ENCODE data around the gene PPP1R13L. TPM values are rescaled to one million over a fixed set of nuclear protein-coding genes. Genes with fewer than 3 reads are reported as not detected.

PPP1R13L gene, protein sequence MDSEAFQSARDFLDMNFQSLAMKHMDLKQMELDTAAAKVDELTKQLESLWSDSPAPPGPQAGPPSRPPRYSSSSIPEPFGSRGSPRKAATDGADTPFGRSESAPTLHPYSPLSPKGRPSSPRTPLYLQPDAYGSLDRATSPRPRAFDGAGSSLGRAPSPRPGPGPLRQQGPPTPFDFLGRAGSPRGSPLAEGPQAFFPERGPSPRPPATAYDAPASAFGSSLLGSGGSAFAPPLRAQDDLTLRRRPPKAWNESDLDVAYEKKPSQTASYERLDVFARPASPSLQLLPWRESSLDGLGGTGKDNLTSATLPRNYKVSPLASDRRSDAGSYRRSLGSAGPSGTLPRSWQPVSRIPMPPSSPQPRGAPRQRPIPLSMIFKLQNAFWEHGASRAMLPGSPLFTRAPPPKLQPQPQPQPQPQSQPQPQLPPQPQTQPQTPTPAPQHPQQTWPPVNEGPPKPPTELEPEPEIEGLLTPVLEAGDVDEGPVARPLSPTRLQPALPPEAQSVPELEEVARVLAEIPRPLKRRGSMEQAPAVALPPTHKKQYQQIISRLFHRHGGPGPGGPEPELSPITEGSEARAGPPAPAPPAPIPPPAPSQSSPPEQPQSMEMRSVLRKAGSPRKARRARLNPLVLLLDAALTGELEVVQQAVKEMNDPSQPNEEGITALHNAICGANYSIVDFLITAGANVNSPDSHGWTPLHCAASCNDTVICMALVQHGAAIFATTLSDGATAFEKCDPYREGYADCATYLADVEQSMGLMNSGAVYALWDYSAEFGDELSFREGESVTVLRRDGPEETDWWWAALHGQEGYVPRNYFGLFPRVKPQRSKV
- 1.3 and 2.8 TPM in 2 replicates for total RNA-seq (ENCODE audit: low replicate concordance)

DNA sequence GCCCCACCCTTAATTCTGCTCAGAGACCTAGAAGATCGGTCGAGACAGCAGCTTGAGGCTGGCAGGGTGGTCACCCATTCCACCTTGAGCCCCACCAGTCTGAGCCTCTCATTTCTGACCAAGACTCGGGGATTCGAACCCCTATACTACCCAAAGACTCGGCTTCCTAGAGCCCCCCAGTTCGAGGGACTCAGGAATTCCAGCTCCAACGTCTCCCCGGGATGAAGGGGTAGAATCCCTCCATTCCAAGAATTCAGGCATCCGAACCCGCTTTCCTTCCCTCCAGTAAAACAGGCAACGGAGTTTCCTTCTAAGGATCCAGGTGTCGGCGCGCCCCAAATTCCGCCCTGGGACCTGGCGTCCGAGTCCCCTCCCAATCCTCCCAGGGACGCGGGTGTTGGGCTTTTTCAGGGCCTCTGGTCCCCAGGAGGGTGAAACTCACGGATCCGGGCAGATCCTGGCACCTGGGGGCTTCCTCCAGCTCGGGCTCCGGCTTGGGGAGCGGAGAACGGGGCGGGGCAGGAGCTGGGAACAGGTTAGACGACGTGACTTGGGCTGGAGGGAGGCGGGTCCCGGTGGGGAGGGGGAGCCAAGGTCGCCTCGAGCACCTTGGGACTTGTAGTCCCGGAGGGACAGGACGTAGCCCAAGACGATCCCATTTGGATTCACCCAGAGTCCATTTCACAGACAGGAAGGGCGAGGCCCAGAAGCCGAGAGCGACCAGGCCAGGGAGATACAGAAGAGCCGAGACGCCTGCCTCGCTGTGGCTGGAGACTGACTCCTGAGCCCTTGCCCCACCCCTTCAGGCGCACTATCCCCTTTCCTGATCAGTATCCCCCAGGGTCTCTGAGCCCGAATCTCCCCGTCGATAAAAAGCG lies at the start of gene PPP1R13L:
Gene PPP1R13L, minus strand, starts transcription at position 513 of the 878 bp plus-strand sequence. CDS start 6,751 bp downstream, outside the sequence.
- peak; percentile 63 for DNase-seq (ENCODE audit: low read depth)
- peak within 1 kb of the TSS; percentile 95 for H3K4me3 ChIP-seq (ENCODE audit: low read depth, low read length)
- TF ChIP-seq, protein P1, sequence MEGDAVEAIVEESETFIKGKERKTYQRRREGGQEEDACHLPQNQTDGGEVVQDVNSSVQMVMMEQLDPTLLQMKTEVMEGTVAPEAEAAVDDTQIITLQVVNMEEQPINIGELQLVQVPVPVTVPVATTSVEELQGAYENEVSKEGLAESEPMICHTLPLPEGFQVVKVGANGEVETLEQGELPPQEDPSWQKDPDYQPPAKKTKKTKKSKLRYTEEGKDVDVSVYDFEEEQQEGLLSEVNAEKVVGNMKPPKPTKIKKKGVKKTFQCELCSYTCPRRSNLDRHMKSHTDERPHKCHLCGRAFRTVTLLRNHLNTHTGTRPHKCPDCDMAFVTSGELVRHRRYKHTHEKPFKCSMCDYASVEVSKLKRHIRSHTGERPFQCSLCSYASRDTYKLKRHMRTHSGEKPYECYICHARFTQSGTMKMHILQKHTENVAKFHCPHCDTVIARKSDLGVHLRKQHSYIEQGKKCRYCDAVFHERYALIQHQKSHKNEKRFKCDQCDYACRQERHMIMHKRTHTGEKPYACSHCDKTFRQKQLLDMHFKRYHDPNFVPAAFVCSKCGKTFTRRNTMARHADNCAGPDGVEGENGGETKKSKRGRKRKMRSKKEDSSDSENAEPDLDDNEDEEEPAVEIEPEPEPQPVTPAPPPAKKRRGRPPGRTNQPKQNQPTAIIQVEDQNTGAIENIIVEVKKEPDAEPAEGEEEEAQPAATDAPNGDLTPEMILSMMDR (IDR thresholded peaks at IDR 0.05; ENCODE audit: insufficient read depth, low read length), result no peak

DNA sequence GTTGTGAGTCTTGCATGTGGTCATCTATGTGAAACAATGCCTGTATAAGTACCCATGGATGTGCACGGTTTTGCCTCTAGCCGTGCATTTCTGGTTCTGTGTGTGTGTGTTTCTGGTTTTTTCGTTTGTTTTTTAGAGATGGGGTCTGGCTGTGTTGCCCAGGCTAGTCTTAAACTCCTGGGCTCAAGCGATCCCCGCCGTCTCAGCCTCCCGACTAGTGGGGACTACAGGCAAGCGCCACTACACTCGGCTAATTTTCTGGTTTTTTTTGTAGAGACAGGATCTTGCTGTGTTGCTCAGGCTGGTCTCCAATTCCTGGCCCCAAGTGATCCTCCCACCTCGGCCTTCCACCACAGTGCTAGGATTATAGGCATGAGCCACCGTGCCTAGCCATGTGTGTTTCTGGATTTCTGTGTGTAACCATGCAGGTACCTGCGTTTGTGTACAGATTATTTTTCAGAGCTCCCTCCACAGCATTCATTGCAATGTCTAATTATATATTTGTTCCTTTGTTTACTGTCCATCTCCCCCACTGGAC lies 47.0 kb upstream of the PPP1R13L start:
- no peak overlapping the region for H3K4me3 ChIP-seq (ENCODE audit: low read depth, low read length)
- TF ChIP-seq, protein P1 (IDR thresholded peaks at IDR 0.05; ENCODE audit: insufficient read depth, low read length), result no peak
- no peak for DNase-seq (ENCODE audit: low read depth)

DNA sequence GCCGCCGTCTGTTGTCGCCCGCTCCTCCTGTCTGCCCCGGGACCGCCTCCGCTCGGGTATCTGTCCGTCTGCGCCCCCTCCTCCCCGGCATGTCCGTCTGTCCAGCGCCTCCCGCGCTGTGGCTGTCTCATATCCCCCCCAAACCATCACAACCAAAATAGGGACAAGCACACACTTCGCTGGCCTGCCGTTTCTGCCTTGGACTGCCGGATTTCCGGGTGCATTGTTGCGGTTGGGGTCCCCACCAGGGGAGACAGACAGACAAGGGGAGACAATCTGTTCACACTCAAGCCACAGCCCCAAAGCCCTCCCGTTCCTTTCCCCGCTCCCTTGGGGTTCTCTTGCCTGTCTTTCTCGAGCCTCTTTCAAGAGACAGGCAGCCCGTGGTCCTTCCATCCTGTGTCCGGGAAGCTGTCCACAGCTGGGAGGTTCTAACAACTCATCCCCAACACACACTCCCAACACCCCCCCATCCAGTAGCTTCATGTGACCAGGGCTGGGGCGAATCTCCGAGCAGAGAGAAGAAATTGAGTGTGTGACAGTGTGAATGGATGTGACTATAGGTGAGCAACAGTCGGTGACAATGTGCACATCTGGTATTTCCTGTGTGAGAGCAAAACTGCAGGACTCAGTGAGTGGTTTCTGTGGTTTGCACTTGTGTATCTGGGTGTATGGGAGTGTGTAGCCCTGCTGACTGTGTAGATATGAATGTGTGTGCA lies 46.4 kb upstream of the PPP1R13L start:
- H3K4me3 ChIP-seq (ENCODE audit: low read depth, low read length), result peak overlapping the region; percentile 73
- TF ChIP-seq, protein P1 (IDR thresholded peaks at IDR 0.05; ENCODE audit: insufficient read depth, low read length), result no peak
- DNase-seq (ENCODE audit: low read depth), result peak; percentile 58

DNA sequence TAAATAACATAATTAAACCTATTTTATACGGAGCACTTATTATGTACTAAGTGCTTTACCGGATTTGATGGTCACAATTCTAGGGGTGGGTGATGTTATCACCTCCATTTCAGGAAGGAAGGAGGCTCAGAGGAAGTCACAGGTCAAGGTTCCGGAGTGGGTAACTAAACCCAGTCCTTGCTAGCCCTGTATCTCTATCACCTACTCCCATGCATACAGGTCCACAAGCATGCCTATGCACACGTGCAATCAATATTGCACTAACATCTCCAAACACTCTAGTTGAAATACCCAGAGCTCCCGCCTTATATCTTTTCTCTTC lies 45.1 kb upstream of the PPP1R13L start:
- no peak for DNase-seq (ENCODE audit: low read depth)
- TF ChIP-seq, protein P1 (IDR thresholded peaks at IDR 0.05; ENCODE audit: insufficient read depth, low read length), result no peak
- H3K4me3 ChIP-seq (ENCODE audit: low read depth, low read length), result peak overlapping the region; percentile 67

DNA sequence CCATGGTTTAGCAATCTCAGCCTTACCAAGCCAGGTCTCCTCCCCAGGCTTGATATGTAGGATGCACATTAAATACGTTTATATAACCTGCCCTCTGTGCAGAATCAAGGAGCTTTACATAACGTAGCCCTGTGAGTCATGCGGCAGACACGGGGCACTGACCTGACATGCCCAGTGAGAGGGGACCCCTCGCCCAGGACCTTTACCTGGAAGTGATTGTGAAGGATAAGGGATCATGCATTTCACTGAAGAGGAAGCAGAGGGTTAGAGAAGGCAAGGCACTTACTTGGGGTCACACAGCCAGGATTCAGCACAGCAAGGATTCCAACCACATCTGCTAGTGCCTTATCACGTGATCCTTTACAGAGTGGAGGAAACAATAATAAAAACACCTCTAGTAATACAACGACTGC lies 44.0 kb upstream of the PPP1R13L start:
- no peak overlapping the region for H3K4me3 ChIP-seq (ENCODE audit: low read depth, low read length)
- TF ChIP-seq, protein P1 (IDR thresholded peaks at IDR 0.05; ENCODE audit: insufficient read depth, low read length), result no peak
- DNase-seq (ENCODE audit: low read depth), result peak; percentile 20
